Measurements from ENCODE around the gene NPY. TPM values are rescaled to one million over a fixed set of nuclear protein-coding genes. Genes with fewer than 3 reads are reported as not detected.

The NPY gene
- total and polyA plus RNA-seq, 10 of the 15 experiments (the other 5 are each of a cell fraction or from before 2014, with no cell fraction given) = not detected

DNA sequence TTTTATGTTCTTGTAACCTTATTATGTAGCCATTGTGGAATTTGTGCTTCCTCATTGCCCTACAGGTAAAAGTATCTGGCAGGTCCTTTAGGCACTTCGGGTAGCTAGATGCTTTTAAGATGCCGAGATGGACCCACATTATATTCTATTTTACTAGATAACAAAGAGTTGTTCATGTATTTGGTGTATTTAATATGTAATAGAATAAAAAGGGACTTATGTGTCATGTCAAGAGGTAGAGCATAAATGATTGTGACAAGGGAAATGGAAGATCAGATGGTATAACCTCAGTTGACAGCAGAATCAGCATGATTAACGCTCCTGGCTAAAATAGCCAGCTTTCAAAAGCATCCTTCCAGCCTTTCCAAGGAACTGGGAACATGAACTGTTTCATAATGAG, 50.6 kb downstream of the NPY start:
- WGBS (ENCODE audit: insufficient coverage, insufficient replicate concordance, low lambda C conversion rate, missing lambda C conversion rate) = 86% methylated on average over 3 of the region's 3 CpGs
- no peaks in the 10 kb centered on the region for H3K27me3 ChIP-seq (replicated peaks in 1 of 2; ENCODE audit: control insufficient read depth in 2 of 2, insufficient read depth in 2 of 2, low read length in 1 of 2)
- no TSS peak for BruUV-seq (replicated peaks)
- no peak overlapping the region for H2AFZ ChIP-seq (ENCODE audit: control insufficient read depth, low read depth, low read length)
- H3K9ac ChIP-seq (ENCODE audit: control insufficient read depth, insufficient read depth, low read length) = no peak overlapping the region
- DNase-seq (ENCODE audit: low read depth, low spot score) (no peak), ATAC-seq (no peak), FAIRE-seq (no peak)
- in situ Hi-C loops (cut with MboI) = no loop called here
- ChIA-PET POLR2A (no interaction called here), CTCF (interaction anchor here (1.5 kb wide), 1 partner anchor 47 kb away, joined by 3 read pairs; no protein-coding TSS in a partner anchor), SMC1A (ENCODE audit: uncharacterized antibody, unreplicated experiment) (interaction anchor here (0.8 to 2.4 kb wide), 4 partner anchors 9 to 22 kb away, joined by 3 to 10 read pairs (median 3); no protein-coding TSS in a partner anchor), RAD21 (ENCODE audit: unreplicated experiment) (no interaction called here)
- TF ChIP-seq RUNX3 (IDR thresholded peaks at IDR 0.05; ENCODE audit: low read length) (no peak), TARDBP (IDR thresholded peaks at IDR 0.05; ENCODE audit: borderline replicate concordance) (no peak), CHD2 (IDR thresholded peaks at IDR 0.05; ENCODE audit: borderline replicate concordance, low read depth, low read length) (no peak), ATF3 (IDR thresholded peaks at IDR 0.05; ENCODE audit: borderline replicate concordance, extremely low read depth, low read depth, low read length) (no peak), ZZZ3 (IDR thresholded peaks at IDR 0.05; ENCODE audit: control insufficient read depth, insufficient read length, low read depth) (no peak), NBN (IDR thresholded peaks at IDR 0.05) (no peak), NR2F1 (conservative IDR thresholded peaks at IDR 0.05) (no peak)
- TF ChIP-seq, protein P1, sequence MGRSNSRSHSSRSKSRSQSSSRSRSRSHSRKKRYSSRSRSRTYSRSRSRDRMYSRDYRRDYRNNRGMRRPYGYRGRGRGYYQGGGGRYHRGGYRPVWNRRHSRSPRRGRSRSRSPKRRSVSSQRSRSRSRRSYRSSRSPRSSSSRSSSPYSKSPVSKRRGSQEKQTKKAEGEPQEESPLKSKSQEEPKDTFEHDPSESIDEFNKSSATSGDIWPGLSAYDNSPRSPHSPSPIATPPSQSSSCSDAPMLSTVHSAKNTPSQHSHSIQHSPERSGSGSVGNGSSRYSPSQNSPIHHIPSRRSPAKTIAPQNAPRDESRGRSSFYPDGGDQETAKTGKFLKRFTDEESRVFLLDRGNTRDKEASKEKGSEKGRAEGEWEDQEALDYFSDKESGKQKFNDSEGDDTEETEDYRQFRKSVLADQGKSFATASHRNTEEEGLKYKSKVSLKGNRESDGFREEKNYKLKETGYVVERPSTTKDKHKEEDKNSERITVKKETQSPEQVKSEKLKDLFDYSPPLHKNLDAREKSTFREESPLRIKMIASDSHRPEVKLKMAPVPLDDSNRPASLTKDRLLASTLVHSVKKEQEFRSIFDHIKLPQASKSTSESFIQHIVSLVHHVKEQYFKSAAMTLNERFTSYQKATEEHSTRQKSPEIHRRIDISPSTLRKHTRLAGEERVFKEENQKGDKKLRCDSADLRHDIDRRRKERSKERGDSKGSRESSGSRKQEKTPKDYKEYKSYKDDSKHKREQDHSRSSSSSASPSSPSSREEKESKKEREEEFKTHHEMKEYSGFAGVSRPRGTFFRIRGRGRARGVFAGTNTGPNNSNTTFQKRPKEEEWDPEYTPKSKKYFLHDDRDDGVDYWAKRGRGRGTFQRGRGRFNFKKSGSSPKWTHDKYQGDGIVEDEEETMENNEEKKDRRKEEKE (IDR thresholded peaks at IDR 0.05) = no peak
- TF ChIP-seq, protein P2, sequence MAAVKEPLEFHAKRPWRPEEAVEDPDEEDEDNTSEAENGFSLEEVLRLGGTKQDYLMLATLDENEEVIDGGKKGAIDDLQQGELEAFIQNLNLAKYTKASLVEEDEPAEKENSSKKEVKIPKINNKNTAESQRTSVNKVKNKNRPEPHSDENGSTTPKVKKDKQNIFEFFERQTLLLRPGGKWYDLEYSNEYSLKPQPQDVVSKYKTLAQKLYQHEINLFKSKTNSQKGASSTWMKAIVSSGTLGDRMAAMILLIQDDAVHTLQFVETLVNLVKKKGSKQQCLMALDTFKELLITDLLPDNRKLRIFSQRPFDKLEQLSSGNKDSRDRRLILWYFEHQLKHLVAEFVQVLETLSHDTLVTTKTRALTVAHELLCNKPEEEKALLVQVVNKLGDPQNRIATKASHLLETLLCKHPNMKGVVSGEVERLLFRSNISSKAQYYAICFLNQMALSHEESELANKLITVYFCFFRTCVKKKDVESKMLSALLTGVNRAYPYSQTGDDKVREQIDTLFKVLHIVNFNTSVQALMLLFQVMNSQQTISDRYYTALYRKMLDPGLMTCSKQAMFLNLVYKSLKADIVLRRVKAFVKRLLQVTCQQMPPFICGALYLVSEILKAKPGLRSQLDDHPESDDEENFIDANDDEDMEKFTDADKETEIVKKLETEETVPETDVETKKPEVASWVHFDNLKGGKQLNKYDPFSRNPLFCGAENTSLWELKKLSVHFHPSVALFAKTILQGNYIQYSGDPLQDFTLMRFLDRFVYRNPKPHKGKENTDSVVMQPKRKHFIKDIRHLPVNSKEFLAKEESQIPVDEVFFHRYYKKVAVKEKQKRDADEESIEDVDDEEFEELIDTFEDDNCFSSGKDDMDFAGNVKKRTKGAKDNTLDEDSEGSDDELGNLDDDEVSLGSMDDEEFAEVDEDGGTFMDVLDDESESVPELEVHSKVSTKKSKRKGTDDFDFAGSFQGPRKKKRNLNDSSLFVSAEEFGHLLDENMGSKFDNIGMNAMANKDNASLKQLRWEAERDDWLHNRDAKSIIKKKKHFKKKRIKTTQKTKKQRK (IDR thresholded peaks at IDR 0.05; ENCODE audit: low read depth, low read length) = no peak
- H3K4me3 ChIP-seq = no peak overlapping the region
- H3K4me1 ChIP-seq (ENCODE audit: control insufficient read depth, insufficient read depth, low read length) = no peaks in the 10 kb centered on the region
- no peaks in the 10 kb centered on the region; the same call in 2 of the 3 replicates for H3K9me3 ChIP-seq (replicated peaks; ENCODE audit: control insufficient read depth, insufficient read depth, low read length)
- H3K36me3 ChIP-seq (ENCODE audit: control insufficient read depth in 2 of 2, insufficient read depth in 2 of 2, low read length in 1 of 2) = no peaks in the 10 kb centered on the region
- no peaks in the 10 kb centered on the region for H4K20me1 ChIP-seq (ENCODE audit: control insufficient read depth, insufficient read depth)
- H3K79me2 ChIP-seq (ENCODE audit: control insufficient read depth, insufficient read depth, low read length) = no peaks in the 10 kb centered on the region
- intact Hi-C loops (cut with micrococcal nuclease; ENCODE audit: unreplicated experiment) = no loop called here
- H3K27ac ChIP-seq (ENCODE audit: control insufficient read depth, insufficient read depth) = no peak overlapping the region
- H3K4me2 ChIP-seq (ENCODE audit: control insufficient read depth, insufficient read depth) = no peak overlapping the region

All from GM12878 (cell line).